Upper lobe of left lung (tissue), 6 donors: Measurements from ENCODE around the gene SENP3. TPM values are rescaled to one million over a fixed set of nuclear protein-coding genes. Genes with fewer than 3 reads are reported as not detected.

Experiments
- ATAC-seq, 2 donors: fragments of 200-7000 bp; cut with Tn5 transposase; one replicate each; pipeline ENCODE4 v1.9.1; 2022; ENCODE audit warnings: mild to moderate bottlenecking in 2 of 2, moderate library complexity in 2 of 2; ENCODE audit not compliant: low FRiP score in 2 of 2
- DNase-seq, 2 donors: peaks; one replicate each; pipeline ENCODE4 v3.0.0-alpha.2; 2019 to 2020
- H3K27ac ChIP-seq, 4 donors: fragments of 200-600 bp; sonication (generic); one replicate each; pipeline ENCODE4 v1.5.1; 2016 to 2019
- H3K27me3 ChIP-seq, 4 donors: fragments of 200-600 bp; sonication (generic); one replicate each; pipeline ENCODE4 v1.5.1; 2017 to 2019
- H3K36me3 ChIP-seq, 4 donors: fragments of 200-600 bp; sonication (generic); one replicate each; pipeline ENCODE4 v1.5.1; 2016 to 2019
- H3K4me1 ChIP-seq, 4 donors: fragments of 200-600 bp; sonication (generic); one replicate each; pipeline ENCODE4 v1.5.1; 2018 to 2019
- H3K4me3 ChIP-seq, 4 donors: fragments of 200-600 bp; sonication (generic); one replicate each; pipeline ENCODE4 v1.5.1; 2017 to 2019; ENCODE audit warnings: mild to moderate bottlenecking in 2 of 4, moderate library complexity in 1 of 4
- H3K9me3 ChIP-seq, 4 donors: fragments of 200-600 bp; sonication (generic); one replicate each; pipeline ENCODE4 v1.5.1; 2018 to 2019
- CTCF ChIP-seq, 6 experiments: fragments of 450-650 bp in 4 of 6; fragments of 200-600 bp in 2 of 6; sonication (generic) in 2 of 6; IDR thresholded peaks; one replicate each; pipeline ENCODE4 v1.5.1; 2016 to 2019; ENCODE audit warnings: antibody characterized with exemption in 6 of 6
- EP300 ChIP-seq, 4 donors: sonication (generic); formaldehyde crosslinking; IDR thresholded peaks; one replicate each; pipeline ENCODE4 v1.5.1; 2017; ENCODE audit warnings: antibody characterized with exemption in 4 of 4, control low read depth in 2 of 4
- POLR2A ChIP-seq, 4 donors: fragments of 450-650 bp; IDR thresholded peaks; one replicate each; pipeline ENCODE4 v1.5.1; 2016 to 2017; ENCODE audit warnings: antibody characterized with exemption in 4 of 4, mild to moderate bottlenecking in 2 of 4
- POLR2AphosphoS5 ChIP-seq, 2 donors: sonication (generic); formaldehyde crosslinking; IDR thresholded peaks; one replicate each; pipeline ENCODE4 v1.5.1; 2017; ENCODE audit warnings: antibody characterized with exemption in 2 of 2
- WGBS, 2 donors: methylation state at CpG; one replicate each; pipeline ENCODE4 v1.1.5; 2017 to 2018; 5-methylcytosine and 5-hydroxymethylcytosine counted together
- small RNA-seq, 4 donors: library from RNA; depleted of rRNA; stranded (forward); fragments of <200 nt; gene quantifications; one replicate each; pipeline ENCODE3, GENCODE V24; 2016
- total RNA-seq, 6 donors: library from RNA; depleted of rRNA in 4 of 6; stranded (reverse); fragments of >200 nt in 4 of 6; gene quantifications; one replicate each; pipeline versions ENCODE4 v1.1.0 to v1.2.1, GENCODE V29; 2016 to 2021
- donor health status: DM: no; HTN: no; CAD: no; lungs with moderate emphysema.
- donor health status: DM: no; HTN: yes; CAD: no; lungs with severe emphysema.

Gene SENP3
- total RNA-seq, 6 donors from 2014 or later: 54.2 to 108 (median 57.5) TPM

- Histone ChIP-seq H3K27ac (no peak overlapping the region), H3K4me1 (peaks cover 0 to 2% (median 0%) of the 10 kb centered on the region in 4 donors), H3K4me3 (no peak overlapping the region), H3K27me3 (no peaks in the 10 kb centered on the region), H3K36me3 (peaks cover 0 to 3% (median 0%) of the 10 kb centered on the region in 4 donors), H3K9me3 (no peaks in the 10 kb centered on the region)
- 91 to 94% methylated on average over 8 of the region's 8 CpGs for WGBS, 2 donors
- DNase-seq (no peak), ATAC-seq (no peak)
- TF ChIP-seq POLR2A (IDR thresholded peaks at IDR 0.05) (no peak), EP300 (IDR thresholded peaks at IDR 0.05) (no peak), CTCF (IDR thresholded peaks at IDR 0.05) (no peak), POLR2AphosphoS5 (IDR thresholded peaks at IDR 0.05) (no peak)
These were observed 59.1 kb downstream of the SENP3 start for GRCh38 chr17:7620835-7621234.

Small RNAs within 50 kb of the gene (small RNA-seq; reads per million reads assigned to genes)
- gene CD68 (0 reads per million in 4 donors), gene RF00019 (0 reads per million in 4 donors), gene SNORA48 (0 reads per million in 4 donors), gene SNORD10 (0 reads per million in 4 donors)

Other genes with a start within 250 kb of the SENP3 start
- gene GPS2, start 246.6 kb upstream of the SENP3 start, total RNA-seq: 100 to 1,000 TPM in 2 of 6 donors, 10 to 100 TPM in 4; 55.2 to 109 (median 95.7) TPM
- gene NEURL4, start 232.6 kb upstream of the SENP3 start, total RNA-seq: 10 to 100 TPM; 14.2 to 77.5 (median 37.5) TPM
- gene ACAP1, start 225.4 kb upstream of the SENP3 start, total RNA-seq: 100 to 1,000 TPM in 1 of 6 donors, 10 to 100 TPM in 4, 1 to 10 TPM in 1; 8.5 to 114 (median 22.8) TPM
- gene KCTD11, start 209.8 kb upstream of the SENP3 start, total RNA-seq: 10 to 100 TPM in 3 of 6 donors, 1 to 10 TPM in 3; 5.2 to 13.8 (median 10.5) TPM
- gene TMEM95, start 206.8 kb upstream of the SENP3 start, total RNA-seq: 1 to 10 TPM in 1 of 6 donors, not detected in 5; 1.0 TPM
- gene TNK1, start 180.8 kb upstream of the SENP3 start, total RNA-seq: 10 to 100 TPM in 1 of 6 donors, 1 to 10 TPM in 5; 5.8 to 16.8 (median 8.2) TPM
- 10 to 100 TPM; 20.6 to 64.5 (median 37.7) TPM for gene PLSCR3, start 167.4 kb upstream of the SENP3 start, total RNA-seq
- gene TMEM256, start 157.8 kb upstream of the SENP3 start, total RNA-seq: 10 to 100 TPM; 21.6 to 65.0 (median 52.6) TPM
- 10 to 100 TPM in 3 of 6 donors, 1 to 10 TPM in 3; 3.8 to 16.8 (median 8.9) TPM for gene NLGN2, start 154.1 kb upstream of the SENP3 start, total RNA-seq
- not detected for gene SPEM1, start 141.6 kb upstream of the SENP3 start, total RNA-seq
- gene SPEM2, start 136.3 kb upstream of the SENP3 start, total RNA-seq: not detected
- not detected for gene SPEM3, start 133.1 kb upstream of the SENP3 start, total RNA-seq
- gene TMEM102, start 126.5 kb upstream of the SENP3 start, total RNA-seq: 10 to 100 TPM in 5 of 6 donors, 1 to 10 TPM in 1; 9.7 to 14.3 (median 13.1) TPM
- 1 to 10 TPM in 2 of 6 donors, under 1 TPM in 3, not detected in 1; 0.15 to 2.0 (median 0.57) TPM for gene FGF11, start 122.4 kb upstream of the SENP3 start, total RNA-seq
- gene CHRNB1, start 116.9 kb upstream of the SENP3 start, total RNA-seq: 10 to 100 TPM in 1 of 6 donors, 1 to 10 TPM in 5; 1.9 to 11.5 (median 7.0) TPM
- gene ZBTB4, start 82.3 kb upstream of the SENP3 start, total RNA-seq: 10 to 100 TPM; 54.4 to 90.1 (median 74.2) TPM
- gene SLC35G6, start 80.5 kb upstream of the SENP3 start, total RNA-seq: not detected
- 100 to 1,000 TPM in 4 of 6 donors, 10 to 100 TPM in 2; 79.5 to 139 (median 112) TPM for gene POLR2A, start 77.6 kb upstream of the SENP3 start, total RNA-seq
- gene TNFSF12, start 12.9 kb upstream of the SENP3 start, total RNA-seq: 100 to 1,000 TPM in 1 of 6 donors, 10 to 100 TPM in 5; 32.3 to 158 (median 73.2) TPM
- gene TNFSF13, start 3.2 kb upstream of the SENP3 start, total RNA-seq: 100 to 1,000 TPM in 4 of 6 donors, 10 to 100 TPM in 2; 74.2 to 226 (median 129) TPM
- gene CD68, start 17.7 kb downstream of the SENP3 start, total RNA-seq: 100 to 1,000 TPM in 5 of 6 donors, 10 to 100 TPM in 1; 76.5 to 500 (median 260) TPM
- 100 to 1,000 TPM in 1 of 6 donors, 10 to 100 TPM in 5; 50.6 to 121 (median 56.2) TPM for gene MPDU1, start 21.9 kb downstream of the SENP3 start, total RNA-seq
- gene SOX15, start 28.2 kb downstream of the SENP3 start, total RNA-seq: 1 to 10 TPM in 1 of 6 donors, under 1 TPM in 2, not detected in 3; 0.63 to 1.5 (median 0.71) TPM
- gene FXR2, start 53.0 kb downstream of the SENP3 start, total RNA-seq: 10 to 100 TPM; 35.6 to 46.1 (median 38.4) TPM
- gene SAT2, start 65.9 kb downstream of the SENP3 start, total RNA-seq: 100 to 1,000 TPM in 1 of 6 donors, 10 to 100 TPM in 5; 66.4 to 155 (median 81.3) TPM
- under 1 TPM in 3 of 6 donors, not detected in 3; 0.34 to 0.88 (median 0.46) TPM for gene SHBG, start 68.2 kb downstream of the SENP3 start, total RNA-seq
- gene ATP1B2, start 89.0 kb downstream of the SENP3 start, total RNA-seq: 1 to 10 TPM in 2 of 6 donors, under 1 TPM in 2, not detected in 2; 0.46 to 2.2 (median 0.97) TPM
- 10 to 100 TPM; 16.8 to 55.5 (median 21.9) TPM for gene TP53, start 125.6 kb downstream of the SENP3 start, total RNA-seq
- 10 to 100 TPM in 1 of 6 donors, 1 to 10 TPM in 5; 6.0 to 10.3 (median 7.8) TPM for gene WRAP53, start 126.6 kb downstream of the SENP3 start, total RNA-seq
- 1 to 10 TPM in 3 of 6 donors, under 1 TPM in 3; 0.22 to 5.0 (median 0.98) TPM for gene EFNB3, start 143.3 kb downstream of the SENP3 start, total RNA-seq
- 10 to 100 TPM in 2 of 6 donors, 1 to 10 TPM in 3, under 1 TPM in 1; 0.66 to 34.6 (median 6.0) TPM for gene DNAH2, start 155.8 kb downstream of the SENP3 start, total RNA-seq